Kidney capillary endothelial cell (primary cell): ENCODE measurements around the gene PTGER1.
"Not testable (repeated sequence)": the region's sequence is repeated elsewhere in the genome, so short reads cannot be mapped to it uniquely, and the experiment has no call there.

Experiments
- DNase-seq: peaks from one replicate; pipeline ENCODE4 v3.0.0-alpha.2; 2018; ENCODE audit warnings: low spot score

The PTGER1 gene

DNA sequence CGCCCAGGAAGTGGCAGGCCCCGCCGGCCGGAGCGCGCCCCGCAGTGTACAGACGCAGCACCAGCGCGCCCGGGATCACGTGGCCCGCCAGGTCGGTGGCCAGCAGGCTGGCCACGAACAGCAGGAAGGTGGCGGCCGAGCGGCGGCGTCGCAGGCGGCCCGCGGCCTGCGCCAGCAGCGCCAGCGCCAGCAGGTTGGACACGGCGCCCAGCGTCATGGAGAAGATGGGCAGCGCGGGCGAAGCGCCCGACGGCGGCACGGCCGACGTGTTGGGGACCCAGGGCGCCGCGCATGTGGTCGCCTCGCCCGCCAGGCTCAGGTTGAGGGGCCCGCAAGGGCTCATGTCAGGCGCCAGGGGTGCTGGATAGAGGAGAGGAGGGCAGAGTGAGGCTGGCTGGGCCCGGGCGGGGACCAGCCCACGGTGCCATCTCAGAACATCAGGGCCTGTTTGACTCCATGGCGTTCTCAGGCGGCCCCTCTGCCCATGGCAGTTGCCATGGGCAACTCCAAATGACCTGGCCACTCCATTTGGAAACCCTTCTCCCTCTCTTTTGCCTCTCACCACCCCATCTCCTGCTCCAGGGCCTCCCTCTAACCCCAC, 1.1 kb downstream of the PTGER1 start:
- DNase-seq = peak; percentile 26

DNA sequence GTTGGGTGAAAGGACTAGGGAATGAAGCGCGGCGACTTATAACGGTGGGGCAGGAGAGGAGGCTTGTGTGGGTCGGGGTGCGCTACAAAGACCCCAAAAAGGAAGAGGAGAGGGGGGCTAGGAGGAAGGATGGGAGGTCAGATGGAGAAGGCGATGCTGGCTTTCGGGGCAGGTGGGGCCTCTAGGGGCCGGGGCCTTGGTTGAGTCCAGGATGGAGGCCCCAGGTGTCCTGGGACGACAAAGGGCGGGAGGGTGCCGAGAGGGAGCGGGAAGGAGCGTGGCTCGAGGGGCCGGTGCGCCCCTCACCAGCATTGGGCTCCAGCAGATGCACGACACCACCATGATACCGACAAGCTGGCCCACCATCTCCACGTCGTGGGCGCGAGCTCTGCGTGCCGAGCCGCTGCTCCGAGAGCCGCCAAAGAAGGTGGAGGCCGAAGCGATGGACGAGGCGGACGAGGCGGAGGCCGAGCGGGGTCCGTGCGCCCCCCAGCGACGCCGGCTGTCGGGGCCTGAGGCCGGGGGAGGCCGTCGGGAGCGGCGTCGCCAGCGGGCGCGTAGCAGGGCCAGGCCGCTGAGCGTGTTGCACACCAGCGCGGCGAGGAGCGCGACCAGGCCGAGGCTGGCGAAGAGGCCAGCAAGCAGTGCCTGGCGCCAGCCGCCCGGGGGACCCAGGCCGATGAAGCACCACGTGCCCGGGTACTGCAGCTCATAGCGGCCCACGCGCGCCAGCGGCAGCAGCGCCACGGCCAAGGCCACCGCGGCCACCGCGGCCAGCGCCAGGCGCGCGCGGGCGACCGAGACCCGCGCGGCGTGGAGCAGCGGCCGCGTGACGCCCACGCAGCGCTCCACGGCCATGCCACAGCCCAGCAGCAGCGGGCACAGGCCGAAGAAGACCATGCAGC, 1.8 kb downstream of the PTGER1 start:
- DNase-seq = peak; percentile 22

DNA sequence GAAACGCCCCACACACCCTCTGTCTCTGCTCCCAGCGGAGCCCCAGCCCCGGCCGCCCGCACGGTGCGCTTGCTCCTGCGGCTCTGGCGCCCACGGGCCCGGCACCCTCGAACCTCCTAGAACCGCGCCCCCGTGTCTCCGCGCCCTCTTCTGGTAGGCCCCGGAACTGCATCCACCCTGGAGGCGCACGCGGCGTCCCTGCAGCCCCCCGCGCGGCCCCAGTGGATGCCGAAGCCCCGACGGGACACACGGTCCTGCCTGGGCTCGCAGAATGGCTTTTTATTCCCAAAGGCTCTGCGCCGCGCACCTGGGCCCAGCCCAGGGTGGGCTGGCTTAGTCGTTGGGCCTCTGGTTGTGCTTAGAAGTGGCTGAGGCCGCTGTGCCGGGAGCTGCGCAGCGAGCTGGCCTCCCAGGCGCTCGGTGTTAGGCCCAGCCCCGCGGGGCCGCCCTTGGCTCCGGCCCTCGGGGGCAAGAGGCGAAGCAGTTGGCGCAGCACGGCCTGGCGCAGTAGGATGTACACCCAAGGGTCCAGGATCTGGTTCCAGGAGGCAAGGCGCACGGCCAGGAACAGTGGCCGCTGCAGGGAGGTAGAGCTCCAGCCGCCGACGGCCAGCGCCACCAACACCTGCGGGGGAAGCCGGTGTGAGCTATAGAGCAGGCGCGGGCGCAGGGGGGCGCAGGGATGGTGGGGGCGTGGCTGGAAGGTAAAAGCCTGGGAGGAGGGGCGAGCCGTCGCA, 2.8 kb downstream of the PTGER1 start:
- DNase-seq = peak; percentile 32

DNA sequence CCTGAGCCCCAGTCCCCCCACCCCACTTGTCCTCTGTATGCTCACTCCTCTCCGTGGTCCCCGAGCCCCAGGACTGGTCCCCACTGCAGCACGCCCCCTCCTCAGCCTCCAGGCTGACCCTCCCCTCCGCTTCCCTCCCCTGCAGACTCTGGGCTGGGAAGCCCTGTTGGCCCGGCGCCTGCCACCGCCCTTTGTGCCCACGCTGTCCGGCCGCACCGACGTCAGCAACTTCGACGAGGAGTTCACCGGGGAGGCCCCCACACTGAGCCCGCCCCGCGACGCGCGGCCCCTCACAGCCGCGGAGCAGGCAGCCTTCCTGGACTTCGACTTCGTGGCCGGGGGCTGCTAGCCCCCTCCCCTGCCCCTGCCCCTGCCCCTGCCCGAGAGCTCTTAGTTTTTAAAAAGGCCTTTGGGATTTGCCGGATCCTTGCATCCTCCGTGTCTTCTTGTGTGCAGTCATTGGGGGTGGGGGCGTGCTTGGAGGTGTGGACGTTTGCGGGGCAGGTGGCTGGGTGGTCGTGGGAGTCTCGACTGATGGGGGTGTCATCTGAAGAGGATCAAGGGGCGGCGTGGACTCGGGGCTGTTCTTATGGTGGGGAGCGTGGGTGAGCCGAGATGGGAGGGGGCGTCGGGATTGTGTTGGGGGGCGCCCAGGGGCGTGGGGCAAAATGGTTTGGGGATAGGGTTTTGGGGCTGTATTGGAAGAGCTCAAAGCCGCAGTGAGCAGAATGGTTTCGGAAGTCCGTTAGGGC, 3.5 kb downstream of the PTGER1 start:
- DNase-seq = no peak

DNA sequence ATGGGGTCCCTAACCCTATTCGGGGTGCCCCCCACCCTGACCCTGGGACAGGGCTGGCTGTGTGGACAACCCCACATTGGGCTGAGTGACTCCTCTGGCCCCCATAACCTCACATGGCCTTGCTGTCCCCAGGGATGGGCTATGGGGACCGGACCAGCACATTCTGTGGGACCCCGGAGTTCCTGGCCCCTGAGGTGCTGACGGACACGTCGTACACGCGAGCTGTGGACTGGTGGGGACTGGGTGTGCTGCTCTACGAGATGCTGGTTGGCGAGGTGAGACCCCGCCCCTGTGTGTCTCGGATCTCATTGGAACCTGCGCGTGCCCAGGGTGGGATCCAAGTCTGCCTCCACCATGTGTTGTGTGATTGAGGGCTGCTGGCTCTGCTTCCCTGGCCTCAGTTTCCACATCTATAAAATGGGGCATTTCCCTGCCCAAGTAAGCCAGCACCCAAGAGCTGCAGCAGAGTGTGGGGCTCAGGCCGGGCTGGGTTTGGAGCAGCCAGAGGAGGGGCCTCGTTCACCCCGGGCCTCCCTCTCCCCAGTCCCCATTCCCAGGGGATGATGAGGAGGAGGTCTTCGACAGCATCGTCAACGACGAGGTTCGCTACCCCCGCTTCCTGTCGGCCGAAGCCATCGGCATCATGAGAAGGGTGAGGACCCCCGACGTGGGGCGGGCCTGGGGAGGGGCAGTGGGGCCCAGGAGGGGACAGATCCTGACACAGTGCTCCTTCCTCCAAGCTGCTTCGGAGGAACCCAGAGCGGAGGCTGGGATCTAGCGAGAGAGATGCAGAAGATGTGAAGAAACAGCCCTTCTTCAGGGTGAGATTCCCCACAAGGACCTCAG, 4.9 kb downstream of the PTGER1 start:
- no peak for DNase-seq

DNA sequence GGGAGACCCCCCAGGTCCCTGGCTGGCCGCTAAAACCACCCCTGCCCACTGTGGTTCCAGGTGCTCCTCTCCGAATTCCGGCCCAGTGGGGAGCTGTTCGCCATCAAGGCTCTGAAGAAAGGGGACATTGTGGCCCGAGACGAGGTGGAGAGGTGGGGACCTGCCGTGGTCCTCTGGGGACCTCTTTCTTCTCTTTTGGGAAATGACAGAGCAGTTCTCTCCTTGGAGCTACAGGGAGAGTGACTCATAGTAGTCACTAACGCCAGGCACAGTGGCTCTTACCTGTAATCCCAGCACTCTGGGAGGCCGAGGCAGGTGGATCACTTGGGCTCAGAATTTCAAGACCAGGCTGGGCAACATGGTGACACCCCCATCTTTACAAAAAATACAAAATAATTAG, 7.3 kb downstream of the PTGER1 start:
- DNase-seq = no peak

DNA sequence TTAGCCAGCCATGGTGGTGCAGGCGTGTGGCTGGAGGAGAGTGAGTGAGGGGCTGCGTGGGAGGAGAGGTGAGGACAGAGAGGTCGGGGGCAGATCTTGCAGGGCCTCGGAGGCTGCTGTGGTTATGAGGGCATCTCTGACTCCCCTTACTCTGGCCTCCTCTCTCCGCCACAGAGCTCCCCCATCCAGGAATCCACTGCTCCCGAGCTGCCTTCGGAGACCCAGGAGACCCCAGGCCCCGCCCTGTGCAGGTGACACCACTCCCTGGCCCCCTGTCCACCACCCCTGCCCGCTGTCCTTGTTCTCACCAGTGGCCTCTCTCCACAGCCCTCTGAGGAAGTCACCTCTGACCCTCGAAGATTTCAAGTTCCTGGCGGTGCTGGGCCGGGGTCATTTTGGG, 7.8 kb downstream of the PTGER1 start:
- no peak for DNase-seq

DNA sequence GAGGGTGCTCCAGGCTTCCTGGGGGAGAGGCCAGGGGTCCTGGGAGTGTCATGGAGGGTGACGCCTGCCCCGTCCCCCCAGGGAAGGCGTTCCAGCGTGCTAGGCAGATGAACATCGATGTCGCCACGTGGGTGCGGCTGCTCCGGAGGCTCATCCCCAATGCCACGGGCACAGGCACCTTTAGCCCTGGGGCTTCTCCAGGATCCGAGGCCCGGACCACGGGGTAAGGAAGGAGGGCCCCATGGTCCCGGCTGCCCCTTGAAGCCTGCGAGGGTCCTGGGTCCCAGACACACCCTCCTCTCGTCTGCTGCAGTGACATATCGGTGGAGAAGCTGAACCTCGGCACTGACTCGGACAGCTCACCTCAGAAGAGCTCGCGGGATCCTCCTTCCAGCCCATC, 11.4 kb downstream of the PTGER1 start:
- DNase-seq = no peak

DNA sequence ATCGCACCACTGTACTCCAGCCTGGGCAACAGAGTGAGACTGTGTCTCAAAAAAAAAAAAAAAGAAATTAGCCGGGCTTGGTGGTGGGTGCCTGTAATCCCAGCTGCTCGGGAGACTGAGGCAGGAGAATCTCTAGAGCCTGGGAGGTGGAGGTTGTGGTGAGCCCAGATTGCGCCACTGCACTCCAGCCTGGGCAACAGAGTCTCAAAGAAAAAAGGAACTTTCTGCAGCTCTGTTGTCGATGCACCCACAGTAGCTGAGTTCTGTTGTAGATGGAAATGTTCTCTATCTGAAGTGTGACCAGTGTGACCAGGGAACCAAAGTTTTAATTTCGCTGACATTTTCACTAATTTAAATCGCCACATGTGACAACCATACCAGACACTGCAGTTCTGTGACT, 12.8 kb downstream of the PTGER1 start:
- DNase-seq = not testable (repeated sequence)

DNA sequence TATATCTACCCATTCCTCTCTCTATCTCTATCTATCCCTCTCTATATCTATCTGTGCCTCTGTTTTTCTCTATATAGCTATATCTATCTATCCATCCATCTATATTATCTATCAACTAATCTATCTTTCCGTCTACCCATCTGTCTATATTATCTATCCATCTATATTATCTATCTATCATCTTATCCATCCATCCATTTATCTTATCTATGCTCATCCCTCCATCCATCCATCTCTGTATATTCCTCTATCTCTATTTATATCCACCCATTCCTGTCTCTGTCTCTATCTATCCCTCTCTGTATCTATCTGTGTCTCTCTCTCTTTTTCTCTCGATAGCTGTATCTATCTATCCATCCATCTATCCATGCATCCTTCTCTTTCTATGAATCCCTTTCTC, 14.2 kb downstream of the PTGER1 start:
- no peak for DNase-seq

DNA sequence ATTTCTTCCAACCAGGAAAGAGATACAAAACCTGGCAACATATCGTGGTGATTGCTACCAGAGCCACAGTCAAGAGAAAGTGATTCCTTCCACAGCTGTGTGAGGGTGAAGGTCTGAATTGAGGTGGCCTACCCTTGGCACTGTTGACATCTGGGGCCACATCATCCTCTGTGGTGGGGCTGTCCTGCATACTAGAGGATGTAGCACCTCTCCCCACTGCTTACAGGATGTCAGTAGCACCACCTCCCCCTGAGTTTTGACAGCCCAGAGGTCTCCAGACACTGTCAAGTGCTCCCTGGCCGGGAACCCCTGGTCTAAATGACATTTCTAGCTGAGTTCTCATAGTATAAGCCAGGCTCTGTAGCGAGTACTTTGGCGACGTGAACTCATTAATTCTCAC, 15.5 kb downstream of the PTGER1 start:
- DNase-seq = no peak

DNA sequence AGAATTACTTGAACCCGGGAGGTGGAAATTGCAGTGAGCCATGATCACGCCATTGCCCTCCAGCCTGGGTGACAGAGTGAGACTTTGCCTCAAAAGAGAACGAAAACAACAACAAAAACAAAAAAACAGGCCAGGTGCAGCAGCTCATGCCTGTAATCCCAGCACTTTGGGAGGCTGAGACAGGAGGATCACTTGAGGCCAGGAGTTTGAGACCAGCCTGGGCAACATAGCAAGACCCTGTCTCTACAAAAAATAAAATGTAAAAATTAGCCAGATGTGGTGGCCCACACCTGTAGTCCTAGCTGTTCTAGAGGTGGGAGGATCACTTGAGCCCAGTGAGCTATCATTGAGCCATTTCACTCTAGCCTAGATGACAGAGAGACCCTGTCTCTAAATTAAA, 22.9 kb downstream of the PTGER1 start:
- DNase-seq = not testable (repeated sequence)

DNA sequence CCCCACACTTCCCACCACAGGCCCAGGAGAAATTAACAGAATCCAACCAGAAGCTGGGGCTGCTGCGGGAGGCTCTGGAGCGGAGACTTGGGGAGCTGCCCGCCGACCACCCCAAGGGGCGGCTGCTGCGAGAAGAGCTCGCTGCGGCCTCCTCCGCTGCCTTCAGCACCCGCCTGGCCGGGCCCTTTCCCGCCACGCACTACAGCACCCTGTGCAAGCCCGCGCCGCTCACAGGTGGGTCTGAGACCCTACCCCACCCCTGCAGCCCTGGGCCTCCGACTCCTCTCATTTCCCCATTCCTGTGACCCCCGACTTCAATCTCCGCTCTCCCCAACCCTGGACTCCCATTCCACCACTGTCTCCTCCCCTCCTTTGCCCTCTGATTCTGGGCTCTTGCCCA, 24.3 kb downstream of the PTGER1 start:
- DNase-seq = no peak

DNA sequence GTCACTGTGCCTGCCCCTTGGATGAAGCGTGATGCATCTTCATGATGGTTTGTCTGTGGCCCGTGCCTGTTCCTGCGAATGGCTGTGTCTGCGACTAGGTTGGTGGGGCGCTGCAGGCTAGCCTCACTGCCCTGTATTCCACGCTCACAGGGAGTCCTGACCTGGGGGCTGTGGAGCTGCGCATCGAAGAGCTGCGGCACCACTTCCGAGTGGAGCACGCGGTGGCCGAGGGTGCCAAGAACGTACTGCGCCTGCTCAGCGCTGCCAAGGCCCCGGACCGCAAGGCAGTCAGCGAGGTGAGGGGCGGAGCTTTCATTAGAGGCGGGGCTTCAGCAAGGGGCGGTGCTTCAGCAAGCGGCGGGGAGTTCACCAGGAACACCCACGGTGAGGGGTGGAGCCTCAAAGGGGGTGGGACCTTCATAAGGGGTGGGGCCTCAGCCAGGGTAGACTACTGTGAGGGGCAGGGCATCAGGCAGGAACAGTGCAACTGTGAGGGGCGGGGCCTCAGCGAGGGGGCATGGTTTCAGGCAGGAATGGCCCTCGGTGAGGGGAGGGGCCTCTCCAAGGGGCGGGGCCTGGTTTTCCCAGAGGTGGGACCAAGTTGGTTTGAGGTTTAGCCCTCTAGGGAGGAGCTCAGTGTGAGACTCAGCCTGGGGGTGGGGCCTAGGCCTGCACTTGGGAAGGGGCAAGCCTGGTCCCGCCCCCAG, 24.8 kb downstream of the PTGER1 start:
- DNase-seq = peak; percentile 66

DNA sequence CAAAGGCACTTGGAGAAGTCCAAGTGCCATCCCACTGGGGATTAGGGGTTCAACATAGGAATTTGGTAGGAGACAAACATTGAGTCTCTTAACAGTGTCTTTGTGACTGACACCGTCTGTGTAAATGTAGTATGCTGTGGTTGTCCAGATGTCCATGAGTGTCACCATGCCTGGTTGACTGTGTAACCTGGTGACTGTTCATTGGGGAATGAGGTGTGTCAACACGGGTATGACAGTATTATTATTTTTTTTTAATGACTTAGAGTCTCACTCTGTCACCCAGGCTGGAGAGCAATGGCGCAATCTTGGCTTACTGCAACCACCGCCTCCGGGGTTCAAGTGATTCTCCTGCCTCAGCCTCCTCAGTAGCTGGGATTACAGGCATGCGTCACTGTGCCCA, 25.8 kb downstream of the PTGER1 start:
- DNase-seq = no peak

DNA sequence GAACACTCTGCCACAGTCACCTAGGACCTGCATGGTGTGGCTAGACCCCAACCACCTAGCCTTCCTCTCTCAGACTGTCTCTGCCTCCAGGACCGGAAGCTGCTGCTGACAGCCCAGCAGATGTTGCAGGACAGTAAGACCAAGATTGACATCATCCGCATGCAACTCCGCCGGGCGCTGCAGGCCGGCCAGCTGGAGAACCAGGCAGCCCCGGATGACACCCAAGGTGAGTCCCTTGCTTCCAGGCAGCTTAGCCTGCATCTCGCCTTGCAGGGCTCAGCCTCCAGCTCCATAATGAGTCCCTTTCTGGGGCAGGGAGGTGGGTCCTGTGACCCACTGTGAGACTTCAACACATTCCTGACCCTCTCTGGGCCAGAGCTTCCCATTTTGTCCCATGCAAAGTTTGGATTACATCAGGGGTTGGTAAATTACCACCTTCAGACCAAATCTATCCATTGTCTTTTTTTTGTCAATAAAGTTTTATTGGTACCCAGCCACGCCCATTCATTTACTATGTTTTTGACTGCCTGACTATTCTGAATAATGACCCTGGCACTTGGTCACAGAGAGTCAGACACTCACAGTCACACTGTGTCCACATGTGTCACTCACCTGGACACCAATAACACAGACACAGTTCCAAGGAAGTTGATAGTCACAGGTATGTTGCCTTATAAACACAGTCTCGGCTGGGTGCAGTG, 28.7 kb downstream of the PTGER1 start:
- DNase-seq = no peak

DNA sequence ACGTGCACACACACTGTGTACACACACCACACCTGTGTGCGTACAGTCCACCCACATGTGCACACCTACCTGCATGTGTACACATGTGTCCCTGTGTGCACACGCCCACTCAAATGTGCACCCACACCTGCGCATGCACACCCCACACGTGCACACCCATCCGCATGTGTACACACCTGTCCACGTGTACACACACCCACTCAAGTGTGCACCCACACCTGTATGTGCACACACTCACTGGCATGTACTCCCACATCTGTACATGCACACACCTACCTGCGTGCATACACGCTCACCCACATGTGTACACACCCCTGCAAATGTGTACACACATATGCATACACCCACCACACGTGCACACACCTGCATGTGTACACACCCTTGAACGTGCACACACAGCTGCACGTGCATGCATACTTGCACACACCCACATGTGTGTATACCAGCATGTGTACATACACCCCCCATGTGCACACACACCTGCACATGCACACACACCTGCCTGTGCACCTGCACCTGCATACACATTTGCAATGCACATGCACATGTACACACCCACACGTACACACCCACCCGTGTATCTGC, 31.4 kb downstream of the PTGER1 start:
- DNase-seq = no peak

DNA sequence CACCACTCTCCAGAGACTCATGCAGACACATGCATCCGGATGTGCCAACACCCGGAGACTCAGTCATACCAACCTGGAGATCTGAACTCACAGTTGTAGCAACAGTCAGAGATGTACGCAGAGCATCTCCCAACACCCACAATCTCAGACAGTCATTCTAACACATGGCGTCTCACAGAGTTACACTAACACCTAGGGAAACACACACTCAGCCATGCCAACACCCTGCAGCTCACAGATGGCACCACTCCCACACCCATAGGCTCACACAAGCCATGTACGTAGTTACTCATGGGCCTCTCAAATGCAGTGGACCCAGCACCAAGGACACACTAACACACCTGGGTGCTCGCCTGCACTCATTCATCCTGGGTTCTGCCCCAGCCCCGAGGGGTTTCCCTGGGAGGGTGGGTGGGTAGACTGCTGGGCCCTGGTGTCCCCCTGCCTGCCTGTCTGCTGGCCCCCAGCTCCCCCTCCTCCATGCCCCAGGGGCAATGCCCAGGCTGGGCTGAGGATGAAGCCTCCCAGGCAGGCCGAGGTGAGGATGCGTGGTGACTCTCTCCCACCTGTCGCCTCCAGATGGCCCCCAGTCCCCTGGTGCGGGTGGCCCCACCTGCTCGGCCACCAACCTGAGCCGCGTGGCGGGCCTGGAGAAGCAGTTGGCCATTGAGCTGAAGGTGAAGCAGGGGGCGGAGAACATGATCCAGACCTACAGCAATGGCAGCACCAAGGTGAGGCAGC, 32.1 kb downstream of the PTGER1 start:
- no peak for DNase-seq
